Effector CD8-positive, alpha-beta T cell (primary cell): ENCODE measurements around the gene RELB.

Experiments used
- DNase-seq: peaks from one replicate; lab custom pipeline; 2025; lab: John Stamatoyannopoulos, UW

Gene RELB

DNA sequence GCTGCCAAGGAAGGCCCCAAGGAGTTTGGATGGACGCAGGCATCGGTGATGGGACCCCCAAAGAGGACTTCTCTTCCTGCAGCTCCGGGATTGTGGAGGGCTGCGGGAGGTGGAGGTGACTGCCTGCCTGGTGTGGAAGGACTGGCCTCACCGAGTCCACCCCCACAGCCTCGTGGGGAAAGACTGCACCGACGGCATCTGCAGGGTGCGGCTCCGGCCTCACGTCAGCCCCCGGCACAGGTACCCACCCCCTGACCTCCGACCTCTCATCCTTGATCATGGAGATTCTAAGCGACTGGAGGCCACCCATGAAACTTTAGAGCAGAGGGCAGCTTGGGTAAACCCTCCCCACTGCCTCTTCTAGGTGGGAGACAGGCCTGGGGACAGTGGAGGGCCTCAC, 20.7 kb downstream of the RELB start:
- no peak for DNase-seq

DNA sequence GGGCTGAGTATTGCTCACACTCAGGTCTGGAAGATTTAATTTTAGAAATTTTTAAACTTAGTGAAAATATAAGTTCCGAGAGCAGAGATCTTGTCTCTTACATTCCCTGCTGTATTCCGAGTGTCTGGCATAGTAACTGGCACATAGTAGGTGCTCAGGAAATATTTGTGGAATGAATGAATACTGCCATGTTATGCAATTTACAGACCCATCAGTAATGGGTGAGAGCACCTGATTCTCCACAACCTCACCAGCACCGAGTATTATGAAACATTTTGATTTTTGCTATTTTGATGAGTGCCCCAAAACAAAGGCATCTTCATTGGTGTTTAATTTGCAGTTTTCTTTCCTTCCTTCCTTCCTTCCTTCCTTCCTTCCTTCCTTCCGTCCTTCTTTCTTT, 21.8 kb downstream of the RELB start:
- no peak for DNase-seq

DNA sequence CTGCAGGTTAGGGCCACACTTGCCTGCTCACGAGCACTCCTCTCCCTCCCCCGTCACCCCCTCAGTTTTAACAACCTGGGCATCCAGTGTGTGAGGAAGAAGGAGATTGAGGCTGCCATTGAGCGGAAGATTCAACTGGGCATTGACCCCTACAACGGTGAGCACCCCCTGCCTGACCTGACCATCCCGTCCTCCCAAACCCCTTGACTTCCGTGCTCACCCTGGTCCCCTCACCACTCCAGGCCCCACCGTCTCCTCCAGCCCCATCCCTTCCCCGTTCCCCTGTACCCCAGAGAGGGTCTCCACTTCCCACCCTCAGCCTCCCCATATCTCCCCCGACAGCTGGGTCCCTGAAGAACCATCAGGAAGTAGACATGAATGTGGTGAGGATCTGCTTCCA, 24.0 kb downstream of the RELB start:
- no peak for DNase-seq

DNA sequence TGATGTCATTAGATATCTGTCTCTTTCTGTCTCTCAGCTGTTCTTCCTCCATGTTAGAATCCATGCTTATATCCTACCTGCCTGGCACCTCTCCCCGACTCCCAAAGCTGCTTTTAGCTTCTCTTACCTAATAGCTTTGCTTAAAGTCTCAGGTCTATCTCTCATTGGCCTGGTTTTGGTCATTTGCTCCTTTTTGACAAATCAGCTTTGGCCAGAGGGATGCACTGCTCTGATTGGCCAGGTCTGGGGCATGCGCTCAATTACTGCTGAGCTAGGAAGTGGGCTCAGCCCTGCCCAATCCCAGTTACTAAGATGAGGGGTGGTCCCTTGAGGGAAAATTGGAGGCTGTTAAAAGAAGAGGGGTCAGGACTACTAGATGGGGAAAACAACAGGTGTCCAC, 26.1 kb downstream of the RELB start:
- no peak for DNase-seq

DNA sequence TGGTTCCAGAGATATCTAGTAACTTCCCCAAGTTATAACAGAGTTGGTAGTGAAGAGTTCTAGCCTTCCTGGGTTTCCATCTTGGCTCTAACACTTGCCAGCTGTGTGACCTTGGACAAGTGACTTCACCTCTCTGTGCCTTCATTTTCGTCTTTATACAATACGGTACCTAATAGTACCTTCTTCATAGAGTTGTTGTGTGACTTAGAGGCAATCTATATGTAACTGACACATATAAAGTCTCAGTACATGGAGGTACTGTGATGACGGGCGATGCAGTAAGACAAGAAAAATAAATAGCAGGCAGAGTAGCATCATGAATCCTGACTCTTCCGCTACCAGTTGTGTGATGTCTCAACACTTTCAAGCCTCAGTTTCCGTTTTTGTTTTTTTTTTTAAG, 29.6 kb downstream of the RELB start:
- no peak for DNase-seq

DNA sequence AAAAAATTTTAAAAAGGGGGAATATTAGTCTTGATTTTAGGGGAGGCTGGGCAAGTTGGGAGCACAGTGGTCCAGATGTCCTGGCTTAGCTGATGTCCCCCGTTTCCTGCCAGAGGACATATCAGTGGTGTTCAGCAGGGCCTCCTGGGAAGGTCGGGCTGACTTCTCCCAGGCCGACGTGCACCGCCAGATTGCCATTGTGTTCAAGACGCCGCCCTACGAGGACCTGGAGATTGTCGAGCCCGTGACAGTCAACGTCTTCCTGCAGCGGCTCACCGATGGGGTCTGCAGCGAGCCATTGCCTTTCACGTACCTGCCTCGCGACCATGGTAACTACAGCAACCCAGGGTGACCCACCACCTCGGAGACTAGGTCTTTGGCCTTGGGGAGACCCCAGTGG, 31.2 kb downstream of the RELB start:
- DNase-seq: no peak

DNA sequence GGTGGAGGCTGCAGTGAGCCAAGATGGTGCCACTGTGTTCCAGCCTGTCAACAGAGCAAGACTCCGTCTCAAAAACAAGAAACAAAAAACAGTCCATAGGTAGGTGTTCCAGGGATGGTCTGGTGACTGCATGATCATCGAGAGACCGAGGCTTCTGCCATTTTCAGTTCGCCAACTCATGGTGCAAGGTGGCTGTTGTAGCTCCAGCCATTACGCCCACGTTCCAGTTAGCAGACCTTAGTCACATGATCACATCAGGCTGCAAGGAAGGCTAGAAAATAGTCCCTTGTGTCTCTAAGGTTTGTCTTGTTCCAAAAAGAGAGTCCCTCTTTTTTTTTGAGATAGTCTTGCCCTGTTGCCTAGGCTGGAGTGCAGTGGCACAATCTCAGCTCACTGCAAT, 34.5 kb downstream of the RELB start:
- no peak for DNase-seq

DNA sequence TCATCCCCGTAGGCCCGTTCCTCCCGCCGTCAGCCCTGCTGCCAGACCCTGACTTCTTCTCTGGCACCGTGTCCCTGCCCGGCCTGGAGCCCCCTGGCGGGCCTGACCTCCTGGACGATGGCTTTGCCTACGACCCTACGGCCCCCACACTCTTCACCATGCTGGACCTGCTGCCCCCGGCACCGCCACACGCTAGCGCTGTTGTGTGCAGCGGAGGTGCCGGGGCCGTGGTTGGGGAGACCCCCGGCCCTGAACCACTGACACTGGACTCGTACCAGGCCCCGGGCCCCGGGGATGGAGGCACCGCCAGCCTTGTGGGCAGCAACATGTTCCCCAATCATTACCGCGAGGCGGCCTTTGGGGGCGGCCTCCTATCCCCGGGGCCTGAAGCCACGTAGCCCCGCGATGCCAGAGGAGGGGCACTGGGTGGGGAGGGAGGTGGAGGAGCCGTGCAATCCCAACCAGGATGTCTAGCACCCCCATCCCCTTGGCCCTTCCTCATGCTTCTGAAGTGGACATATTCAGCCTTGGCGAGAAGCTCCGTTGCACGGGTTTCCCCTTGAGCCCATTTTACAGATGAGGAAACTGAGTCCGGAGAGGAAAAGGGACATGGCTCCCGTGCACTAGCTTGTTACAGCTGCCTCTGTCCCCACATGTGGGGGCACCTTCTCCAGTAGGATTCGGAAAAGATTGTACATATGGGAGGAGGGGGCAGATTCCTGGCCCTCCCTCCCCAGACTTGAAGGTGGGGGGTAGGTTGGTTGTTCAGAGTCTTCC, 36.3 kb downstream of the RELB start:
- no peak for DNase-seq

DNA sequence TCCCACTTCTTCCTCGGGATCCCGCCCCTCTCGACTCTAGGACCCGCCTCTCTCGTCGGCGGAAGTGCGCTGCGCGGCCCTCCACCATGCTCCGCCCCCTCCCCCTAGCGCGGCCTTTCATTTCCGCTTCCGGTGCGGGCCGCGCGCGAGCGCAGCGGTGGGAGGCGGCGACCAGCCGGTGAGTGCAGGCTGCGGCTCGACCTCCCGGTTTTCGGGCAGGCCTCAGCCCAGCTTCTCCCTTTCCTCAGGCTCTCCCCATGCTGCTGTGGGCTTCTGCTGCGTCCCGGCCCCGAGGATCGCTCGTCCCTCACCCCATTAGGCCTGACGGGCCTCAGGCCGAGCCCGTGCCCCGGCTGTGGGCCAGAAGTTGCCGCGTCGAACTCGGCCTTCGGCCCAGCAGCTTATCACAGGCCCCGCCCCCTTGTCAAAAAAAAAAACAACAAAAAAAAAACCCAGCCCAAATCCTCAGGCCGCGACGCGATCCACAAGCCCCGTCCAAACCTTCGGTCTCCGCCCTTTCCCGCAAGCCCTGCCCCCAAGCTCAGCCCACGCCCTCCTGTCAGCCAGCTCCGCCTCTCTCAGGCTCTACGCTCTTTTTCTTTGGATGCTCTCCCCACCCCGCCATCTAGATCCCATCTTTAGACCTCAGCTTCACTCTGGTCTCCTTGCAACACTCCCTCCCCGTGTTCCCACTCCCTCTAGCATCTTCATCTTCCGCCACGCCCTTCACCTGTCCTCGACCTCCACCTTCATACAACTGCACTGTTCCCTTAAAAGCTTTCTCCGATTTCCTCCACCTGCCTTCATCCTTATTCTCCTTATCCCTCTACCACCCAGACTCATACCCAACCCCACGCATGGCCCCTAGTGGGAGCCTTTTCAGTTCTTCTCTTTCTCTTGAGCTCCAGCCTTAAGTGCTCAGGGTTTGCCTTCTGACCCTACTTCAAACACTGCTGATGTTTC, 37.9 kb downstream of the RELB start, which contains the start of gene CLASRP:
Gene CLASRP, plus strand, starts transcription at position 115 of the 963 bp plus-strand sequence. CDS start 1,168 bp downstream, outside the sequence.
- DNase-seq: peak; percentile 82

DNA sequence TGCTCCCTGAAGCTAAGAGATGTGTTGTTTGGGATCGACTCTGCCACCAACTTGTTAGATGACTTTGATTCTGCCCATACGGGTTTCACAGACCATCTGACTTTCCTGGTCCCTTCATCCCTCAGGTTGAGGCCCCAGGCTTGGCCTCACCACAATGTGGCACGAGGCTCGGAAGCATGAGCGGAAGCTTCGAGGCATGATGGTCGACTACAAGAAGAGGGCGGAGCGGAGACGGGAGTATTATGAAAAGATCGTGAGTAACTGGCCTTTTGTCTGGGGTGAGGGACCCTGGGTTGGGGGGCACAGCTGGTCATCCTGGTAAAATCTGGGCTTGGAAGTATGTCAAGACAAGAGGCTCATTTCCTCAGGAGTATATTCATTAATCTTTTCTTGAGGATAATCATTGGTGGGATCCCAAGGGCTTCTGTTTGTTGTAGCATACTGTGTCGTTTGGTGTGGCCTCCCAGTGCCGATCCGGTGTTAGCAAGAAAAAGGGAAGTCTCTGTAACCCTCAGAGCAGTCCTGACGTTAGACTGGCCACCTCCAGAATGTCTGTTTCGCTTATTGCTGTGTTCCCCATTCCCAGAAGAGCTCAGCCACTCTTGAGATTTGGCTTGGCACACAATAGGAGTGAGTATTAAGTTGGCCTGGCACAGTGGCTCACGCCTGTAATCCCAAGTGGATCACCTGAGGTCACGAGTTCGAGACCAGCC, 39.0 kb downstream of the RELB start:
- no peak for DNase-seq

DNA sequence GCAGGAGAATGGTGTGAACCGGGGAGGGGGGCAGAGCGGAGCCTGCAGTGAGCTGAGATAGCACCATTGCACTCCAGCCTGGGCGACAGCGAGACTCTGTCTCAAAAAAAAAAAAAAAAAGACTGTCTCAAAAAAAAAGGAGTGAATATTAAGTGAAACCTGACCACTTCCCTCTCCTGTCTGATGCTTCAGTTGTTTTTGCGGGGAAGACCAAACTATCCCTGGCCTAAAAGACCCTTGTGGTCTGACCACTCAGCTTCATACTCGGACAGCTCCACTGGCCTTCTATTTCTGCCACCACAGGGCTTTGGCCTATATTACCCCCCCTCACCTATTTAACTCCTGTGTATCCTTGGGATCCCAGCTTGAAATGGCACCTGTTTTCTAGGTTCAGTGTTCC, 39.9 kb downstream of the RELB start:
- no peak for DNase-seq

DNA sequence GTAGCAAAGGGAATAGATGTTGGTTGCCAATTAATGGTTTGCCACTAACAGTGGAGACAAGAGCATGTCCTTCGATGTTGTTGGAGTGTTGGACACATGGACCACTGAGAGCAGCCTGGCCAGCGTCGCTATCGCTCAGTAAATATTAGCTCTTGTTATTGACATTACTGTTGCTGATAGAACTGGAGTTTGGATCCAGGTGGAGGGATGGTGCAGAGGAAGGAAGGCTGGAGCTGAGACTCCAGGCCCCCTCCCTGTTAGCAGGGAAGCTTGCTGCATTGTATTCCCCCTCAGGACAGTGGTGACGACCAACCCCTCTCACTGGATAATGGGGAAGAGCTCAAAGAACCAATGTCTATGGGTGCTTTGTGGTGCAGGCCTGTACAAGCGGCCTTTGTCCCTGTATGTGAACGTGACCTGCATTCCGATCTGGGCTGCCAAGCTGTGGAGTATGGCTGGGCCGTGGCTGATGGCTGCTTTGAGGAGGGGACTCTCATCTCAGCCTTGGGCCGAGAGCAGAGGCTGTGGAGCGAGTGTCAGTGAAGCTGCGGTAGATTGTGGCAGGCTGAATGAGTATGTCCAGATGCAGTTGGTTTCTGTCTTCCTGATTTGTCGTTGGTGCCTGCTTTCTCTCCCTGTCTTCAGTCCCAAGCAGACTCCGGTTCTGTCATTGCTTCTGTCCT, 44.5 kb downstream of the RELB start:
- no peak for DNase-seq

DNA sequence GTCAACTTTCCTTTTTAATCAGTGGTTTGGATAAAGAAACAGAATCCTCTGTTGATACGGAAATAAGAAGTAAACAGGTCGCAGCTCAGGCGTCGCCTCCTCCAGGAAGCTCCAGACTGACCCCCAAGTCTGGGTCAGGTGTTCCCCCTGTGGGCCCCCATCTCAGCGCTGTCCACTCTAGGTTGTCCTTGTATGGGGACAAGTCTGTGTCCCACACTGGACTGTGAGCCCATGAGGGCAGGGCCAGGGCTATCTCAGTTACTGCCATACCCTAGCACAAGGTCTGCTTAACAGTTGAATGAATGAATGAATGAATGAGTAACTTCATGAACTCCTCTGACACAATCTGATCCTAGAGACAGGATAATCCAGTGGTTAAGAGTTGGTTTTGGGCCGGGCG, 45.1 kb downstream of the RELB start:
- DNase-seq: no peak

DNA sequence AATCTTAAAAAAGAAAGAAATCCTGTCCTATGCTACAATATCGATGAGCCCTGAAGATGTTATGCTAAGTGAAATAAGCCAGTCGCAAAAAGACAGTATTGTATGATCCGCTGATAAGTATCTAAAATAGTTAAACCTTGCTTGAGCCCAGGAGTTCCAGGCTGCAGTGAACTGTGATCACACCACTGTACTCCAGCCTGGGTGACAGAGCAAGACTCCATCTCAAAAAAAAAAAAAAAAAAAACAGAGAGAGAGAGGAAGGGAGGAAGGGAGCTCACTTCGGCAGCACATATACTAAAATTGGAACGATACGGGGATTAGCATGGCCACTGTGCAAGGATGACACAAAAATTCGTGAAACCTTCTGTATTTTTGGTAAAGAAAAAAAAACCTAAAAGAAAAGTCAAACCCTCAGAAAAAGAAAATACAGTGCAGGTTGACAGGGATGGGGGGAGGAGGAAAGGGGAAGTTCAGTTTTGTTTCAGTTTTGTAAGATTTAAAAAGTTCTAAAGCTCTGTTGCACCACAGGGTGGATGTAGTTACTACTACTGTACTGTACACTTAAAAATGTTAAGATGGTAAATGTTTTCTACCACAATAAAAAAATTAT, 46.0 kb downstream of the RELB start:
- DNase-seq: no peak

DNA sequence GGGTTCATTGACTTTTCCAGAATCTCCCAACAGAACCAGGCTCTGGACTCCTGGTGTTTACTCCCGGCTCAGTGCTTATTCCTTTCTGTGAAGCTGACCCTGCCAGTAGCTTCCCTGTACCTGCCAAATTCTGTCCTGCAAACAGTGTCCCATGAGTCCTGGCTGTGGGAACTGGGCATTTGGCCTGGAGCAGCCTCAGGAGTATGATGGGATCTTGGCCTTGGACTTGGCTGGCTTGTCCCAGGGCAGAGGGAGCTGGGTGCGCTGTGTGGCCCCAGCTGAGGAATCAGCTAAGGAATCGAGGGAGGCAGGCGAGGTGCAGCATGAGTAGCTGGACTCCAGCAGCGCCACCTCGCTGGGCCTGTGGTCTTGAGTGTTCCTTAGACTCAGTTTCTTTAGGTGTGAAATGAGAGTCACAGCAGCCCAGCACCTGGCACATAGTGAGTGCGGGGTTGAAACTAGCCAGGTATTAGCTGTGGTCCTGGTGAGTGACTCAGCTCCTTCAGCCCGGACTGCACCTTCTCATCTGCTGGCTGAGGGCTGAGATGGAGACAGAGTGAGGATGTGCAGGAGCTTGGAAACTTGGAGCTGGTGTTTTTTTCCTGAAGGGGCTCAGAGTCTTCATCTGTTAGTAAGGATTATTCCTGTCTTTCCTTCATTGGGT, 47.9 kb downstream of the RELB start:
- DNase-seq: no peak

DNA sequence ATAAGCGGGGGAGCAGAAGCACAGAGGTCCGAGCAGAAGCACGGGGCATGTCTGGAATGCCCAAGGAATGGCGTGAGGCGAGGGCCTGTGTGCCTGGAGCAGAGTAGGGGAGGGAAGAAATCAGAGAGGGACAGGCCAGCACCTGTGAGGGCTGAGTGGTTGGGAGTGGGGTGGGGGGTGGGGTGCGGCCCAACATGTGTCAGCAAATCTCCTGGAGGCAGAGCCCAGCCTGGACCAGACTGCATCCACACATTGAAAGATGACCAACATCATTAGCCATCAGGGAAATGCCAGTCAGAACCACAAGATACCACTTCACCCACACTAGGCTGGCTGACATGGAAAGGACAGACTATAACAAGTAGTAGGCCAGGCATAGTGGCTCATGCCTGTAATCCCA, 48.8 kb downstream of the RELB start:
- DNase-seq: no peak

DNA sequence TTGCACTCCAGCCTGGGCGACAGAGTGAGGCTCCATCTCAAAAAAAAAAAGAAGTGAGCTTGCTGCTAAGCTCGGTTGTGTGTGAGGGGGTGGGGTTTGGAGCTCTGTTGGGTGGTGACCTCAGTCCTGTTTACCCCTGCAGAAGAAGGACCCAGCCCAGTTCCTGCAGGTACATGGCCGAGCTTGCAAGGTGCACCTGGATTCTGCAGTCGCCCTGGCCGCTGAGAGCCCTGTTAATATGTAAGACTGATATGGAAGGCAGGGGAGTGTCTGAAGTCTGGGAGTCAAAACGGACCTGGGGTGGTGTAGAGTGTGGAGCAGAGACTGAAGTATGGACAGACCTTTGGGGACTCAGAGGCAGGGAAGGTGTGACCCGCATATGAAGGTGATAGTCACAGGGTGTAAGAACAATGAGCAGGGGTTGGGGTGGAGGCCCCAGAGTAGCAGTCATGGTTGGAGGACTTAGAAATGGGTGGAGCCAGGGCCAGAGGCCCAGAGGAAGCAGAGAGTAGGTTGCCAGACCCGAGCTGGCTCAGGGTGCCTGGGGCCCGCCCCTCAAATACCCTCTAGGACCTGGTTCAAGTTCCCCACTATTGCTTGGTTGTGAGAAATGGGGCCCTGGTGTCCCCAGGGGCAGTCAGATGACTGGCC, 50.8 kb downstream of the RELB start:
- no peak for DNase-seq

DNA sequence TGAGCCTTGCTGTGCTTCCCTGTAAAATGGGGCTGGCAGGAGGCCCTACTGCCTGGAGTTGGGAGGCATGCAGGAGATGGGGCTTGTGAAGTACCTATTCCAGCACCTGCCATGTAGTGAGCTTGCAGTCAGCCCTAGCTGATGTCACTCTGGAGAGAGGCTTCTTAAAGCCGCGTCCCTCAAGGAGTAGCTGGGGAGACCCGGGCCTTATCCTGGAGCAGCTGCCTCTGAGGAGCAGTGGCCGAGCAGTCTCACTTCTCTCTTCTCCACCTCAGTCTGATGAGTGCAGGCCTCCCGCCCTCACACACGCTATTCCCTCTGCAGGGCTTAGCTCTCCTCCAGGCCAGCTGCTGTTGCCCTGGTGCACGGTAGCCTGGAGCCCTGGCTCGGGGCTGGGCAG, 55.6 kb downstream of the RELB start:
- DNase-seq: no peak

DNA sequence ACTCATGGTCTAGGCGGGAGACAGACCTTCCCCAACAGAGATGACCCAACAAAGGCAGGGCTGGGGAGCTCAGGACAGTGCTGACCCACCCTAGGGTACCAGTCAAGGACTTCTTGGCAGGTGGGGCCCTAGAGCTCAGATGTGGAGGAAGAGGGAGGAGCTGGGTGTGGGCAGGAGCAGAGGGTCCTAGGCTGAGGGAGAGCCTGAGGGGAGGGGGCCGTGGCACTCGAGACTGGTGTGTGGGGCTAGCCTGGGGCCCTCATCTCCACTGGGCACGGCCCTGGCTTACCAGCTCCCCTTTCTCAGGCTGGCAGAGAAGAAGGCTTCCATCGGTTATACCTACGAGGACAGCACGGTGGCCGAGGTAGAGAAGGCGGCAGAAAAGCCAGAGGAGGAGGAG, 56.2 kb downstream of the RELB start:
- no peak for DNase-seq

DNA sequence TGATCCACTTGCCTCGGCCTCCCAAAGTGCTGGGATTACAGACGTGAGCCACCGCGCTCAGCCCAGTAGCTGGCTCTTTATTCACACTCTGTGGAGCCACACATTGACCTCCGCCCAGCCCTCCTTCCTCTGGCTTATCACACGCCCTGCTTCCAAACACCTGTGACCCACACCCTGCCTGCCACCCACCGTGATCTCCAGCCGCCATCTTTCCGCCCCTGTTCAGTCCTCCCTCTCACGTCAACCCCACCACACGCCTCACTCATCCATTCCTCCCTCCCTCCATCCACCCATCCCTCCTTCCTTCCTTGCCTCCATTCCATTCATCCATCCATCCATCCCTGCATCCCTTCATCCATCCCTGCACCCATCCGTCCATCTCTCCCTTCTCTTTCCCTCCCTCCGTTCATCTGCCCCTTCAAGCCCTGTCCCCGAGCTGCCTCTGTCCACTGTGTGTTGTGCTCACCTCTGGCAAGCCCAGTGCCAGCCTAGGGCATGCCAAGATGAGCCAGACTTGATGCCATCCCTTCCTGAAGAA, 57.4 kb downstream of the RELB start:
- DNase-seq: no peak
